SK-N-SH (cell line): ENCODE data around the gene UBAP1L. TPM values are rescaled to one million over a fixed set of nuclear protein-coding genes. Genes with fewer than 3 reads are reported as not detected.

Source experiments
- CTCF ChIA-PET: fragments of 300-600, 350-600 bp; formaldehyde crosslinking; extraction: SDS; loops from one replicate; lab custom pipeline; 2021; lab: Yijun Ruan, JAX
- POLR2A ChIA-PET: fragments of 350-600 bp; sonication (Branson Sonifier 250); formaldehyde crosslinking; extraction: SDS; loops from one replicate; lab custom pipeline; 2020; ENCODE audit warnings: antibody characterized with exemption, inconsistent platforms; lab: Yijun Ruan, JAX
- DNase-seq: peaks from one replicate; pipeline ENCODE4 v3.0.0; 2012
- H2AFZ ChIP-seq: fragments of 200-600 bp; sonication (generic); 2 replicates; pipeline ENCODE4 v1.8.1; 2016; ENCODE audit warnings: antibody characterized with exemption, mild to moderate bottlenecking, low read depth
- H3F3A ChIP-seq: fragments of 200-600 bp; sonication (generic); replicated peaks from 2 replicates; pipeline ENCODE3; 2016; ENCODE audit warnings: antibody characterized with exemption, mild to moderate bottlenecking; ENCODE audit not compliant: insufficient read depth
- H3K27ac ChIP-seq, 2 experiments: fragments of 200-500 bp in 1 of 2; fragments of 200-600 bp in 1 of 2; sonication (Bioruptor generic) in 1 of 2; sonication (generic), shearing (Covaris generic) in 1 of 2; 2 replicates each; pipeline versions ENCODE4 v1.5.1 to v1.6.1; 2014 to 2016; ENCODE audit warnings: low read depth in 2 of 2, inconsistent platforms in 1 of 2, low read length in 1 of 2, mild to moderate bottlenecking in 1 of 2, mixed read lengths in 1 of 2
- H3K27me3 ChIP-seq: fragments of 200-600 bp; sonication (generic), shearing (Covaris generic); 2 replicates; pipeline ENCODE4 v1.6.1; 2016; ENCODE audit warnings: mixed run types; ENCODE audit not compliant: insufficient read depth
- H3K36me3 ChIP-seq, 2 experiments: fragments of 200-500 bp in 1 of 2; fragments of 200-600 bp in 1 of 2; sonication (Bioruptor generic) in 1 of 2; sonication (generic) in 1 of 2; replicated peaks in 1 of 2; 2 replicates each; pipeline versions ENCODE3 to v1.5.1; 2014 to 2016; ENCODE audit warnings: low read length in 1 of 2, mild to moderate bottlenecking in 1 of 2; ENCODE audit not compliant: insufficient read depth in 2 of 2, control insufficient read depth in 1 of 2
- H3K4me1 ChIP-seq, 2 experiments: fragments of 200-500 bp in 1 of 2; fragments of 200-600 bp in 1 of 2; sonication (Bioruptor generic) in 1 of 2; sonication (generic), shearing (Covaris generic) in 1 of 2; 2 replicates each; pipeline versions ENCODE4 v1.5.1 to v1.6.1; 2014 to 2016; ENCODE audit warnings: low read depth in 1 of 2, low read length in 1 of 2, mixed run types in 1 of 2; ENCODE audit not compliant: insufficient read depth in 2 of 2, control insufficient read depth in 1 of 2
- H3K4me2 ChIP-seq: fragments of 200-600 bp; sonication (generic), shearing (Covaris generic); 2 replicates; pipeline ENCODE4 v1.6.1; 2017; ENCODE audit warnings: mixed run types
- H3K4me3 ChIP-seq, 2 experiments: fragments of 200-500 bp in 1 of 2; fragments of 200-600 bp in 1 of 2; sonication (Bioruptor generic) in 1 of 2; sonication (generic), shearing (Covaris generic) in 1 of 2; 2 replicates each; pipeline versions ENCODE4 v1.5.1 to v1.8.1; 2014 to 2016; ENCODE audit warnings: low read depth in 2 of 2, inconsistent platforms in 1 of 2, low read length in 1 of 2, mild to moderate bottlenecking in 1 of 2, mixed read lengths in 1 of 2, moderate library complexity in 1 of 2
- H3K79me2 ChIP-seq: fragments of 200-600 bp; sonication (generic); 2 replicates; pipeline ENCODE4 v1.8.1; 2017; ENCODE audit warnings: mild to moderate bottlenecking; ENCODE audit not compliant: insufficient read depth
- H3K9ac ChIP-seq: fragments of 200-600 bp; sonication (generic); 2 replicates; pipeline ENCODE4 v1.6.1; 2017; ENCODE audit warnings: mixed run types
- H3K9me2 ChIP-seq: fragments of 200-600 bp; sonication (generic); 2 replicates; pipeline ENCODE4 v1.6.1; 2017; ENCODE audit warnings: mixed run types
- H3K9me3 ChIP-seq: fragments of 200-600 bp; sonication (generic); 2 replicates; pipeline ENCODE4 v1.6.1; 2017; ENCODE audit warnings: mixed run types, mild to moderate bottlenecking, moderate library complexity
- H4K20me1 ChIP-seq: fragments of 200-600 bp; sonication (generic); 2 replicates; pipeline ENCODE4 v1.6.1; 2017; ENCODE audit warnings: mild to moderate bottlenecking, mixed run types; ENCODE audit not compliant: insufficient read depth
- CHD2 ChIP-seq: fragments of 150-350 bp; IDR thresholded peaks from 2 replicates; pipeline ENCODE4 v1.6.1; 2018; ENCODE audit warnings: low read length; ENCODE audit not compliant: partially characterized antibody
- ELF1 ChIP-seq: IDR thresholded peaks from 2 replicates; pipeline ENCODE4 v1.4.0; 2012
- FOSL2 ChIP-seq: IDR thresholded peaks from 2 replicates; pipeline ENCODE4 v1.4.0; 2012; ENCODE audit warnings: low read depth, mild to moderate bottlenecking, moderate library complexity, borderline replicate concordance
- GATA2 ChIP-seq: sonication (generic); formaldehyde crosslinking; IDR thresholded peaks from 2 replicates; pipeline ENCODE4 v1.5.0; 2020; ENCODE audit warnings: mild to moderate bottlenecking, missing genetic modification reagents
- JUND ChIP-seq: IDR thresholded peaks from 2 replicates; pipeline ENCODE4 v1.4.0; 2012
- MAX ChIP-seq: IDR thresholded peaks from 2 replicates; pipeline ENCODE4 v1.4.0; 2012; ENCODE audit warnings: low read depth
- MEF2A ChIP-seq: IDR thresholded peaks from 2 replicates; pipeline ENCODE4 v1.4.0; 2012; ENCODE audit warnings: low read depth, borderline replicate concordance
- NFIC ChIP-seq: IDR thresholded peaks from 2 replicates; pipeline ENCODE4 v1.4.0; 2012; ENCODE audit warnings: borderline replicate concordance
- POLR2AphosphoS5 ChIP-seq: IDR thresholded peaks from 2 replicates; pipeline ENCODE4 v1.6.1; 2012; ENCODE audit warnings: low read depth, low read length
- RFX5 ChIP-seq: IDR thresholded peaks from 2 replicates; pipeline ENCODE4 v1.6.1; 2012; ENCODE audit warnings: mild to moderate bottlenecking, improper control_type of control experiment, low read length
- SIN3A ChIP-seq: IDR thresholded peaks from 2 replicates; pipeline ENCODE4 v1.6.1; 2012; ENCODE audit warnings: low read depth, mild to moderate bottlenecking, low read length, moderate library complexity, borderline replicate concordance
- SMC3 ChIP-seq: IDR thresholded peaks from 2 replicates; pipeline ENCODE4 v1.6.1; 2012; ENCODE audit warnings: low read depth, low read length, improper control_type of control experiment
- TAF1 ChIP-seq: IDR thresholded peaks from 2 replicates; pipeline ENCODE4 v1.6.1; 2012; ENCODE audit warnings: low read depth, mild to moderate bottlenecking, low read length, moderate library complexity, borderline replicate concordance
- TEAD4 ChIP-seq: IDR thresholded peaks from 2 replicates; pipeline ENCODE4 v1.4.0; 2012; ENCODE audit warnings: mild to moderate bottlenecking, borderline replicate concordance; ENCODE audit not compliant: insufficient read depth
- USF2 ChIP-seq: fragments of 150-350 bp; IDR thresholded peaks from 2 replicates; pipeline ENCODE4 v1.6.1; 2017; ENCODE audit warnings: antibody characterized with exemption, low read length, low read depth, borderline replicate concordance
- ZBTB33 ChIP-seq: IDR thresholded peaks from 2 replicates; pipeline ENCODE4 v1.4.0; 2012; ENCODE audit warnings: low read depth, borderline replicate concordance
- WGBS: methylation state at CpG from one replicate; pipeline ENCODE4 v1.1.6; 2017; ENCODE audit warnings: low lambda C conversion rate; 5-methylcytosine and 5-hydroxymethylcytosine counted together
- polyA plus RNA-seq, 3 experiments: library from polyadenylated mRNA; depleted of rRNA; stranded (reverse); fragments of >200 nt; gene quantifications; 2 replicates each; pipeline ENCODE4 v1.2.3, GENCODE V29; 2012

The UBAP1L gene
- polyA plus RNA-seq, 1 of the 3 experiments (the other 2 are of a cell fraction), result 1.8 TPM

GRCh38 chr15:65069779-65070546 lies 45.0 kb downstream of the UBAP1L start:
- peaks cover 0 to 12% of the 10 kb centered on the region in 2 experiments; a peak in 1 of 4 replicates for H3K4me1 ChIP-seq

More at GRCh38 chr15:65069779-65070546, 45.0 kb downstream of the UBAP1L start:
- TF ChIP-seq USF2 (no peak), MAX (no peak), SMC3 (no peak), RFX5 (no peak), TAF1 (no peak), ELF1 (no peak), TEAD4 (no peak), JUND (no peak), GATA2 (CRISPR knock-in tag) (no peak), CHD2 (no peak), MEF2A (no peak), SIN3A (no peak), POLR2AphosphoS5 (no peak), FOSL2 (no peak), ZBTB33 (no peak), NFIC (no peak)
- 96% methylated on average over 5 of the region's 5 CpGs for WGBS
- Histone ChIP-seq H3K9me3 (no peaks in the 10 kb centered on the region), H3K9ac (no peak overlapping the region), H3K4me3 (no peak overlapping the region), H3F3A (peaks cover 4% of the 10 kb centered on the region), H3K36me3 (no peaks in the 10 kb centered on the region), H3K27me3 (peaks cover 9% of the 10 kb centered on the region; the same call in 1 of the 2 replicates), H4K20me1 (no peaks in the 10 kb centered on the region), H3K27ac (no peak overlapping the region), H3K9me2 (no peaks in the 10 kb centered on the region), H3K79me2 (no peaks in the 10 kb centered on the region), H3K4me2 (no peak overlapping the region), H2AFZ (no peak overlapping the region)
- ChIA-PET CTCF (interaction anchor here (0.7 to 9.5 kb wide), 7 partner anchors 11 to 228 kb away, joined by 3 to 88 read pairs (median 3); no protein-coding TSS in a partner anchor), POLR2A (no interaction called here)
- DNase-seq, result no peak
